IPS-20b (cell line): ENCODE measurements around the gene SULT4A1.

Experiments
- H3K27ac ChIP-seq: one replicate; pipeline ENCODE4 v1.5.1; 2013; ENCODE audit warnings: low read length
- H3K27me3 ChIP-seq: 2 replicates; pipeline ENCODE4 v1.6.1; 2013; ENCODE audit warnings: mild to moderate bottlenecking, low read length, inconsistent platforms; ENCODE audit not compliant: insufficient read depth
- H3K36me3 ChIP-seq: 2 replicates; pipeline ENCODE4 v1.6.1; 2013; ENCODE audit warnings: low read depth, mild to moderate bottlenecking, inconsistent platforms, low read length, moderate library complexity; ENCODE audit not compliant: insufficient read depth
- H3K4me1 ChIP-seq: 2 replicates; pipeline ENCODE4 v1.6.1; 2013; ENCODE audit warnings: mild to moderate bottlenecking, control low read depth, inconsistent platforms, low read length, moderate library complexity; ENCODE audit not compliant: insufficient read depth
- H3K4me3 ChIP-seq: 2 replicates; pipeline ENCODE4 v1.5.1; 2013; ENCODE audit warnings: mild to moderate bottlenecking, low read length, inconsistent platforms
- H3K9ac ChIP-seq: 2 replicates; pipeline ENCODE4 v1.6.1; 2013; ENCODE audit warnings: low read depth, mild to moderate bottlenecking, inconsistent platforms, low read length, moderate library complexity
- H3K9me3 ChIP-seq: 2 replicates; pipeline ENCODE4 v1.6.1; 2013; ENCODE audit warnings: mild to moderate bottlenecking, low read depth, low read length, inconsistent platforms; ENCODE audit not compliant: insufficient read depth

Gene SULT4A1

DNA sequence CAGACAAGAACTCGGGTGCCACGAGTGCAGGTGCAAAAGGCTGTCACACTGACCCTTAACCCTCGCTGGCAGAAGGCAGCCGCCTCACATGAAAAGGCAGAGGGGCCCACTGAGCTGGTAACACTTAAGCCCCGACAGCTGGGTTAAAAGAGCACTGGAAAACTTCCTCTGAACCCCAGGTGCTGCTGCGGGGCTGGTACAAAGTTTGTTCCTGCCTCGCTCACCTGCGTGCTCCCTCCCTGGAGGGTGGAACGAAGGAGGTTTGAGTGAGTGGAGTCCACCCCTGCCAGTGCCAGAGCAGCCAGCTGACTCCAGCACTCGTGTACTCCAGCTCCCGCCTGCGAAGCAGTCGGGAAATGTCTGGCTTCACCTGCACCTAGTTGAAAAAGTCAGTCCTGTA, 12.6 kb downstream of the SULT4A1 start:
- Histone ChIP-seq H3K9me3 (no peaks in the 10 kb centered on the region), H3K27me3 (no peaks in the 10 kb centered on the region), H3K27ac (no peak overlapping the region), H3K4me3 (no peak overlapping the region), H3K4me1 (peaks cover 5% of the 10 kb centered on the region; the same call in 1 of the 2 replicates), H3K36me3 (no peaks in the 10 kb centered on the region), H3K9ac (no peak overlapping the region)

DNA sequence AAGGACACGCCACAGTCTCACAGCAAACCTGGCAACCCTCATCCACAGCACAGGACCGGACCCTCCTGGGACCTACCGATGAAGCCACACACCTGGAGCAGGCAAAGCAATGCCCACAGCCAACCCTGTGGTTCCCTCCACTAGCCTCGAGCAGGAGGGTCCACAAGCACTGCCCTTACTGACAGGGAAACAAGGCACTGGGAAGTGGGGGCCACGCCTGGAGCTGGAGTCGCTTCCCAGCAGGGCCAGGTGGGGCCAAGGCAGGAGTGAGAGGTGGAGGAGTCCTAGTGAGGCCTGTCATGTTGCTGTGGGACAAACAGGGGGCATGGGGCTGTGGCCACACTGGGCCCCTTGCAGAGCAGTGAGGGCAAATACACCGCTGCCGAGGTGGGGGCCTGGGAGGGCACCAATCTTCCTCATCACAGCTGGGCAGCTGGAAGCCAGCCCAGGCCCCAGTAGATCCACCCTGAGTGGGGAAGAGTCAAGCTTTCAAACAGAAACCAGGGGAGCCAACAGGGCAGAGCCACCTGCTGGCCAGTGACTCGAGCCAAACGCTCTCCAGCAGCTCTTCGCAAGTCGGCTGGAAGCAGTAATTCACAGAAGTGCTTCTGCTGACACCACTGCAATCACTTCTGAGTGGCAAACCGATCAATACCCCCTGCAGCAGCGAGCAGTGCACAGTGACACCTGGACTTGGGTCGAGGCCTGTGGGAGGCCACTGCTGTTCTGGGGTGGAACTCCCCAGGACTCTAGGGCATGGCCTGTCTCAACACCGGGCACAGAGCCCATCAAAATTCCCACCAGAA, 13.7 kb downstream of the SULT4A1 start:
- Histone ChIP-seq H3K36me3 (no peaks in the 10 kb centered on the region), H3K27ac (no peak overlapping the region), H3K4me3 (no peak overlapping the region), H3K9ac (no peak overlapping the region), H3K9me3 (no peaks in the 10 kb centered on the region), H3K27me3 (no peaks in the 10 kb centered on the region), H3K4me1 (peaks cover 5% of the 10 kb centered on the region; the same call in 1 of the 2 replicates)

DNA sequence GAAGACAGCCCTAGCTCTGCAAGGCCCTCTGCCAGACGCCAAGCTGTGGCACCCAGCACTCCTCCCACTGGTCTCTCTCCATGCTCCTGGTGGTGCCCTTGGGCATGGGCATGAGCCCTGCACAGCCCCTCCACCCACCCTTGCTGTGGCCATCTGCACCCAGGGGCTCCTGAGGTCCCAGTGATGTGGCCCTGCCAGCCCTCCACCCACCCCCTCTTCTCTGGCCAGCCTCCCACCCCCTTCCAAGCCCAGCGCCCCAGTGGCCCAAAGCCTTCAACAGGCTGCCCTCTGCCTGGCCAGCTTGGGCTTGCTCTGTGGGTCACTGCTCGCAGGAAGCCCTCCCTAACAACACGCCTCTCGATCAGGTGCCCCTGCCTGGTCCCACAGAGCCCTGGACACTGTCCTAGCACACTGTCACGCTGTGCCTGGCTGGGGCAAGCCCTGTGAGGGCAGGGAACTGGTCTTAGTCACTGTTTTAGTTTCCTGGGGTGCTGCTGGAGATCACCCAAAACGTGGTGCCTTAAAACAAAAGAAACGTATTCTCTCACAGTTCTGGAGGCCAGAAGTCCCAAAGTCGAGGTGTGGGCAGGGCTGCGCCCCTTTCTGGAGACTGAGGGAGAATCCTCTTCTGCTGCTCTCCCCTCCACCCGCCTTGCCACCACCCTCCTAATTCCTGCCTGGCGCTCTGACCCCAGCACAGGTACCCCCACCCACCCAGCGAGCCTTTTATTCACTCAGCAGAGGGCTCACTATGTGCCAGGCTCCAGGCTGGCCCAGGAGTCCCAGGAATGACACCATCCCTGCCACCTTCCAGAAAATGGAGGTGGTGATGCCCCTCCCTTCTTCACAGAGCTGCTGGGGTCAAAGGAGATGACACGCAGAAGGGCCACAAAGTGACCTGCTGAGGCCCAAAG, 14.7 kb downstream of the SULT4A1 start:
- no peak overlapping the region for H3K4me3 ChIP-seq
- no peak overlapping the region for H3K9ac ChIP-seq
- no peak overlapping the region for H3K27ac ChIP-seq
- H3K4me1 ChIP-seq, result peaks cover 5% of the 10 kb centered on the region; the same call in 1 of the 2 replicates
- no peaks in the 10 kb centered on the region for H3K9me3 ChIP-seq
- H3K27me3 ChIP-seq, result no peaks in the 10 kb centered on the region
- no peaks in the 10 kb centered on the region for H3K36me3 ChIP-seq

DNA sequence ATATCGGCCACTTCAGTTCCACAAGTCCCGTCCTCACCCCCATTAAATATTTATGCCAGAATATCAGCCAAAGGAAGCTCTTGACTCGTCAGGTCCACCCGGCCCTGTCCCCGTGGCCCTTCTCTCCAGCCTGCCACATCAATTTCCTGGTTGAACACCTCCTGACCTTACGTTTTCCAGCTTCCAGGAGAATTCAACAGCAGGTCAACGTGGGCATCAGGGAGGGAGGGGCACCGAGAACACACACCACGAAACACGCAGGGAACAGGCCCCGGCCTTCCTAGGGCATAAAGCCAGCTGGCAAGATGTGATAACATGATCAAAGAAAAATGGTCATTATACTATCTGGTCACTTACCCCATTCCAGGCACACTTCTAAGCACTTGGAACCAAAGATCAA, 15.3 kb downstream of the SULT4A1 start:
- Histone ChIP-seq H3K4me3 (no peak overlapping the region), H3K27ac (no peak overlapping the region), H3K27me3 (no peaks in the 10 kb centered on the region)

DNA sequence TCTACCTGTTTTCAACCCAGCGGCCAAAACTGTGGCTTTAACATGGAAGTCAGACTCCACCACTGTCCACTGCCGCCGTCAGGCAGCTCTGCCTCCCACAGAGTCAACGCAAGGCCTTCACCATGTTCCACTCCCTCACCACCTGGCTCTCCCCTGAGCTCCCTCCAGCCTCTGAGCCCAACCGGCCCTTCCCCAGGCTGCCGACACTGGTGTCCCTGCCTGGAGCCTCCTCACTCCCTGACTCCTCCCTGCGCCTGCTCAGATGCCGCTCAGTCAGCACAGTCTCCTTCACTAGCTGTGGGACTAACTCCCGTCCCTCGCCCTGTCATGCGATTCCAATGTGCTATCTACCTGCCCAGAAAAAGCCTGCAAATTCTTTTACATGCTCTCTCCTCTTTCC, 16.3 kb downstream of the SULT4A1 start:
- H3K4me1 ChIP-seq, result peaks cover 5% of the 10 kb centered on the region; the same call in 1 of the 2 replicates
- H3K27ac ChIP-seq, result no peak overlapping the region
- no peaks in the 10 kb centered on the region for H3K27me3 ChIP-seq
- H3K4me3 ChIP-seq, result no peak overlapping the region
- no peaks in the 10 kb centered on the region for H3K9me3 ChIP-seq
- no peak overlapping the region for H3K9ac ChIP-seq
- H3K36me3 ChIP-seq, result no peaks in the 10 kb centered on the region

More for the DNA sequence above, 15.3 kb downstream of the SULT4A1 start:
- no peaks in the 10 kb centered on the region for H3K36me3 ChIP-seq
- no peak overlapping the region for H3K9ac ChIP-seq
- peaks cover 5% of the 10 kb centered on the region; the same call in 1 of the 2 replicates for H3K4me1 ChIP-seq
- no peaks in the 10 kb centered on the region for H3K9me3 ChIP-seq

DNA sequence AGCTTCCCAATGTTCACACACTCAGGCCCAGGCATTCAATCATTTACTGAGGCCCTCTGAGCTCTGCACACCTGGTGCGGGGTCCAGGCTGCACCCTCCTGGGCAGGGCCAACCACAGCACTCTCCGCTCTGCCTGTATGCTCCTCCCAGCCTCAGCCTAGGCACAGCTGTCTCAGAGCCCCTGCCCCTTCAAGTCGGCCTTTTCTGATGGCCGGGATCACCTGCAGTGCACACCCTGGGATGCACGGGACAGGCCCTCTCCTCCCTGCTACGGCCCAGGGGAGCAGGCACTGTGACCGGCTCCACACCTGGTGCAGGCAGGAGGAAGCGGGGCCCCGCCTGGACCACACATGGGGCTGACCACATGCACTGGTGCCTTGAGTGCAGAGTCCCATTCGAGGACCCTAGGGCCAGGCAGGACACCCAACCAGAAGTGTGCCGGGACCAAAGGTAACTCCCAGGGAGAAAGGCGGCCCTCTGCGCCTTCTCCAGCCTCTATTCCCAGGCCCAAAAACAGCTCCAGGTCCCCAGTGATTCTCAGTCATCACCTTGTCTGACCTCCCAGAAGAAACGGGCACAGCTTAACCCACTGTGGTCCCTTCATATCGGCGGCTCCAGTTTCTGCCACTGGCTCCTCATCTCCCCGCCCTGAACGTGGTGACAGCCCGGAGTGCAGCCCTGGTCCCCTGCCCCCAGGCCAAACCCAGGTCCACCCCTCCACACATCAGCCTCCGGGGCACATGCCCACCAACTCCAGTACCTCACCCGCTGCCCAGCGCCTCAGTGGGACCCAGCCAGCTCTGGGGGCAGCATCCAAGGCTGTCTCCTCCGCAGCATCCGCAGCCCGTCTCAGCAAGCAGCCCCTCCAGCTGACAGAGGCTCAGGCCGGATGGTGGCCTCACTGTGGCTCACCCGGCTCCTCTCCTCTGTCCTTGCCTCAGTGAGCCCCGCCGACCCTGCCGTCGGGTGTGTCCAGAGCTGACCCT, 17.5 kb downstream of the SULT4A1 start:
- Histone ChIP-seq H3K27ac (no peak overlapping the region), H3K4me1 (peaks cover 5% of the 10 kb centered on the region; the same call in 1 of the 2 replicates), H3K4me3 (no peak overlapping the region), H3K9ac (no peak overlapping the region), H3K36me3 (no peaks in the 10 kb centered on the region), H3K9me3 (no peaks in the 10 kb centered on the region), H3K27me3 (no peaks in the 10 kb centered on the region)

DNA sequence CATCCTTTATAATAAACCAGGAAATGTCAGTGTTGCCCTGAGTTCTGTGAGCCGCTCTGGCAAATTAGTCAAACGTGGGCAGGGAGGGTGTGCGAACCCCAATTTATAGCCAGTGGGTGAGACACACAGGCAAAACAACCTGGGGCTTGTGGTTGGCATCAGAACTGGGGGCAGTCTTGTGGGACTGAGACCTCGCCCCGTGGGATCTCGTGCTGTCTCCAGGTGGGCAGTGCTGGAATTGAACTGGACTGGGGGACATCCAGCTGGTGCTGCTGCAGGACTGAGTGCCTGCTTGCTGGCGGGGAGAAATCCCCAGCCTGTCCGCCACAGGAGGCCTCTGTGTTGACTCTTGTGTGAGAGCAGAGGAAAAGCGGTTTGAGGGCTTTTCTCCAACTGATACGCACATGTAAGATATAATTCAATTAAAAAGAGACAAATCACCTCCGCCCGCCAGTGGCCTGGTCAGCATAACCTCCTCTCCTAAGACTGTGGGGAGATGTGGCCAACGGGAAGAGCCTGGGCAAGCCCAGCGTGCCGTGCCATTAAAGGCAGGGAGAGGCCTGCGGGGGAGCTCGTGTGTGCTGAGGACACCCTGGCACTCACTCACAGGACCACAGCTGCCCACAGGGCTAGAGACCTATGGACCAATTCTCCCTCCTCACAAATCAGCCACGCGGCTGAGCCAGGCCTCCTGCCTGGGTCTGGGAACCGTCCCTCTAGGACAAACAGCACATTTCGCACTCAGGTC, 18.4 kb downstream of the SULT4A1 start:
- Histone ChIP-seq H3K36me3 (peaks cover 7% of the 10 kb centered on the region), H3K9me3 (no peaks in the 10 kb centered on the region), H3K27me3 (no peaks in the 10 kb centered on the region), H3K4me3 (no peak overlapping the region), H3K4me1 (peaks cover 5% of the 10 kb centered on the region; the same call in 1 of the 2 replicates), H3K27ac (no peak overlapping the region), H3K9ac (no peak overlapping the region)

DNA sequence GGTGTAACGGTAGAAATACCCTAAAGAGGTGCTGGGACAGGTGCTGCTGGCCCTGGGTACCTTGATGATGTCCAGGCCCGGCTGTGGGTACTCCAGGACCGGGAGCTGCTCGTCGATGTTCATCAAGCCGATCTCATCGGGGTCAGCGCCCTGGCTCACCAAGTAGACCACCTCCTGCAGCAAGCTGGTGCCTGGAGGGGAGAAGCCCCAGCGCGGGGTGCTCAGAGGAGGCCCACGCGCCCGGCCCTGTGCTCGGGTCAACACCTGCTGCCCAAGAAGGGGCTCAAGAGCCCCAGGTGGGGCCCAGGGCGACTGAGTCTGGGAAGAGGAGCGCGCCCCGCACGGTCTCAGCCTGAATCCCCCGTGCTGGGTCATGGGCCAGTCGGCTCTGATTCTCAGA, 20.6 kb downstream of the SULT4A1 start:
- Histone ChIP-seq H3K27me3 (no peaks in the 10 kb centered on the region), H3K4me1 (peaks cover 5% of the 10 kb centered on the region; the same call in 1 of the 2 replicates), H3K27ac (no peak overlapping the region), H3K9ac (no peak overlapping the region), H3K9me3 (no peaks in the 10 kb centered on the region), H3K36me3 (peaks cover 28% of the 10 kb centered on the region), H3K4me3 (no peak overlapping the region)

DNA sequence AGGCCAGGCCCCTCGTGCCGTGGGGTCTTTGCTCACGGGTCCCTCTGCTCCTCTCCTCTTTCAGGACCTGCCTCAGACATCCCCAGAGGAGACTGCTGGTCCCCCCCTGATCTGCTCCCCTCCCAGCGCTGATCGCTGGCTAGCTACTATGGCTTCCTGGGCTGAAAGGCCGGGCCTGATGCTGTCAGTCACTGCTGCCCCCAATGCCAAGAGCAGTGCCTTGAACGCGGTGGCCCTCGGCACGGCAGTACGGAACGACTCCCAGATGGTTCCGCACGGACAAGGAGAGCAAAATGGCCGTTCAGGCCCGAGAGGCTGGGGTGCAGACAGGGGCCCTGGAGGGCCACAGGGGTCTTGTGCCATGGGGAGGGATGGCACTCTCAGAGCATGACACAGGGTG, 21.5 kb downstream of the SULT4A1 start:
- peaks cover 30% of the 10 kb centered on the region for H3K36me3 ChIP-seq
- H3K9ac ChIP-seq, result no peak overlapping the region
- H3K4me3 ChIP-seq, result no peak overlapping the region
- H3K27me3 ChIP-seq, result no peaks in the 10 kb centered on the region
- no peak overlapping the region for H3K27ac ChIP-seq
- no peaks in the 10 kb centered on the region for H3K9me3 ChIP-seq
- H3K4me1 ChIP-seq, result no peaks in the 10 kb centered on the region

DNA sequence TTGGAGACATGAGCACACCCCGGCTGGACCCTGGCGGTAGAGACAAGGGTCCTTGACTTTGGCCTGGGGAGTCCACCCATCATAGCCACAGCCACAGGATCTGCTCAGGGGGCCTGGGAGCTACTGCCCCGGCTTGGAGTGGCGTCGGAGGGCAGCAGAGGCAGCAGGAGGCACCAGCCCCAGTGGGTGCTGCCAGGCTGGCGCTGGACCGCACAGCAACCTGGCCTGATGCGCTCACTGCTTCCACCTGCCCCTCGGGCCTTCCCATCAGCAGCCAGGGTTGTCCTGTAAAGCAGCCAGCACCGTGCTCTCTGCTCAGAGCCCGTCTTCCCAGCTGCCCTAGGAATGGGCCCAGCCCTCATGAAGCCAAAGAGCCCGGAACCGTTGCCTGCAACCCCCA, 21.9 kb downstream of the SULT4A1 start:
- no peaks in the 10 kb centered on the region for H3K9me3 ChIP-seq
- no peak overlapping the region for H3K4me3 ChIP-seq
- H3K27me3 ChIP-seq, result no peaks in the 10 kb centered on the region
- peaks cover 34% of the 10 kb centered on the region for H3K36me3 ChIP-seq
- H3K27ac ChIP-seq, result no peak overlapping the region
- H3K4me1 ChIP-seq, result no peaks in the 10 kb centered on the region
- no peak overlapping the region for H3K9ac ChIP-seq
